ENCODE data around the gene ANKRD44.
"Not testable (repeated sequence)": the region's sequence is repeated elsewhere in the genome, so short reads cannot be mapped to it uniquely, and the experiment has no call there.

Gene ANKRD44

DNA sequence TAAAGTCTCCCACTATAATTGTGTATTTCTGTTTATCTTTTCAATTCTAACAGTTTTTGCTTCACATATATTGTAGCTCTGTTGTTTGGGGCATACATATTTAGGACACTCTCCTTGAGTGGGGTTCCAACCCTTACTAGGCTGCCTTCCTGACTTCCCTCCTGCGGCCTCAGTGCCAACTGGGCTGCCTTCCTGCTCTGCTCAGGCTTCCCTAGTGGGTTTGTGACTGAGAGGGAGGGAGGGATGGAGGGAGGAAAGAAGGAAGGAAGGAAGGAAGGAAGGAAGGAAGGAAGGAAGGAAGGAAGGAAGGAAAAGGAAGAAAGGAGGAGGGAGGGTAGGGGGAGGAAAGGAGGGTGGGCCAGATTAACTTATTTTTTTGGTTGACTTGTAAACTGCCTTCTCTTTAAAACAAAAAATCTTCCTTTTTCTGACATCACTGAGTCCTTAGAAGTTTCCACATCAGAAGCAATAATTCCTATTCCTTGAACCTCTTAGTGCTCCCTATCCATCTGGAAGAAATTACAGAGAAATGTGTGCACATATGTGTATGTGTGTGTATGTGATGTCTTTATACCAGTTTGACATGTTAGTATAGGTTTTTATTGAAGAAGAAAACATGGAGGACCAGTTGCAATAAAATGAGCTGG is 238.7 kb downstream of the ANKRD44 start:
- no peak for DNase-seq

DNA sequence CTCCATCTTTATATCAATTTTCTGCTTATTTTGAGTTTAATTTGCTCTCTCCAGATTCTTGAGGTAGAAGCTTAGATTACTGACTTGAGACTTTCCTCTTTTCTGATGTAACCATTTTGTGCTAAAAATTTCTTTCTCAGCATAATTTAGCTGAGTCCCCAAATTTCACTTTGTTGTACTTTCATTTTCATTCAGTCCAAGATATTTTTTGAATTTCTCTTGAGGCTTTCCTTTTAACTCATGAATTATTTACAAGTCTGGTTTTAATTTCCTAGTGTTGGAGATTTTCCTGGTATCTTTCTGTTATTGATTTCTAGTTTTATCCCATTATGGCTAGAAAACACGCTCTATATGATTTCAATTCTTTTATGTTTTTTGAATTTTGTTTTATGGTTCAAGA is 239.4 kb downstream of the ANKRD44 start:
- no peak for DNase-seq

DNA sequence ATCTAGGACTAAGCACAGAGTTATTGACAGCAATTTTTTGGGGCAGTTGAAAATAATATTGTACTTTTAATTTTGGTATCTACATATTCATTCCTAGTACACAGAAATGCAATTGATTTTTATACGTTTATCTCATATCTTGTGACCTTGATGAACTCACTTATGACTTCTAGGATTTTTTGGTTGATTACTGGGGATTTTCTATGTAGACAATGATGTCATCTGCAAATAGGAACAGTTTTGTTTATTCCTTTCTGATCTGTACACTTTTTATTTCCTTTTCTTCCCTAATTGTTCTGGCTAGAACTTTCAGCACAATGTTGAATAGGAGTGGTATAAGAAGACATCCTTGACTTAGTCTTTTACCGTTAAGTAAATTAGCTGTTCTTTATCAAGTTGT is 240.6 kb downstream of the ANKRD44 start:
- DNase-seq: no peak

DNA sequence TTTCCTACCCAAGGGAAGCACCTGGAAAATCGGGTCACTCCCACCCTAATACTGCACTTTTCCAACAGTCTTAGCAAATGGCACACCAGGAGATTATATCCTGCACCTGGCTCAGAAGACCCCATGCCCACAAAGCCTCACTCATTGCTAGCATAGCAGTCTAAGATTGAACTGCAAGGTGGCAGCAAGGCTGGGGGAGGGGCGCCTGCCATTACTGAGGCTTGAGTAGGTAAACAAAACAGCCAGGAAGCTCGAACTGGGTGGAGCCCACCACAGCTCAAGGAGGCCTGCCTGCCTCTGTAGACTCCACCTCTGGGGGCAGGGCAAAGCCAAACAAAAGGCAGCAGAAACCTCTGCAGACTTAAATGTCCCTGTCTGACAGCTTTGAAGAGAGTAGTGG is 248.0 kb downstream of the ANKRD44 start:
- DNase-seq: peak; percentile 38

DNA sequence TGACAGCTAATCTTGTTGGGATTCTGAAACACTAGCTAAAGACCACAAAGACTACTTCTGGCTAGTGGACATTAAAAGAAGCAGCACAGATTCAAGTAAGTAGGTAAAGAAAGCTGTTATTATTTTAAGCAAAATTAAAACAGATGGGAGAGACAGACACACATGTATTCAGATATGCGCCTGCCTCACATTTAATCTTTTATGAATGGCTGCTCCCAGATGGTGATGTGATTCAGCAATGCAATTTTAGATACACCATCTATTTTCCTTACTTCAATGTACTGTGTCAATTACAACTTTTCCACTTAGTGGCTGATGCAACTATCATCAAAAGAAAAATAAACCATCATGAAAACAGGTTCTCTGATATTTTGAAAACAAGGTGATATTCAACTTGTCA is 251.1 kb downstream of the ANKRD44 start:
- DNase-seq: no peak

DNA sequence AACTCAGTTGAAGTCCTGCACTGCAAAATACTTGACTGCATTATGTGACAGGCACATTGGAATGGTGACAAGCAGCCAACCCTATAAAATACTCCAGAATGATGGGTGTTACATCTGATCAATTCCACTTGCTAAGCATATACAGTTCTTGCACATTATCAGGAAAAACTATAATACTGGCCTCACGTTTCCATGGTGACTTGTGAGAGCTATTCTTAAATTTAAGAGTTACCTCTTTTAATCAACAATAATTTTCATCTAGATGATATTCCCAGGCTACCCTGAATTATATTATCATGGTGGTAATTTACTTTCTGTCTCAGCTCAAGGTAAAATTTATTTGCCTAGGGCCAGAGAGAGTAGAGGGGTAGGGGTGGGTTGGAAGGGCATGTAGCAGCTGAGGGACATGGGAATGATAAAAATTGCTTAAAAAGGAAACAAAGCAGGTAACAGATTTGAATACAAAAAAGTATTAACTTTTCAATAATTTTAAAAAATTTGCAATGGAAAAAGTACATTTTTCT is 251.7 kb downstream of the ANKRD44 start:
- DNase-seq: no peak

DNA sequence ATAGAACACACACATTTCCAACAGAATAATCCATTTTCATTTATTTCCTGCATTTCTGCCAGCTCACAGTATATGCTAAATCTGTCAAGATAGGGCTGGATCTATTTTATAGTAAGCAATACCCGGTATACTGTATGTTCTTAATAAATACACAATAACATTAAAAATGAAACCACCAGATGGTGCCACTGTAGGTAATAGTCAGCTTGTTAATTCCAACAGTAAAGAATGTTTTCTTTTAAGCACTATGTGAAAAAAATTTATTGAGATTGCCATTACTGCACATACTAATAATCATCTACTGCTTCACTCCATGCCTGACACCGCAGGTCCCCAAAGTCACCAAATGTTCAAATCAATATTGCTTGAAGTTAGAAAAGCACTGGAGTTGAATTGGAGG is 252.6 kb downstream of the ANKRD44 start:
- DNase-seq: no peak

DNA sequence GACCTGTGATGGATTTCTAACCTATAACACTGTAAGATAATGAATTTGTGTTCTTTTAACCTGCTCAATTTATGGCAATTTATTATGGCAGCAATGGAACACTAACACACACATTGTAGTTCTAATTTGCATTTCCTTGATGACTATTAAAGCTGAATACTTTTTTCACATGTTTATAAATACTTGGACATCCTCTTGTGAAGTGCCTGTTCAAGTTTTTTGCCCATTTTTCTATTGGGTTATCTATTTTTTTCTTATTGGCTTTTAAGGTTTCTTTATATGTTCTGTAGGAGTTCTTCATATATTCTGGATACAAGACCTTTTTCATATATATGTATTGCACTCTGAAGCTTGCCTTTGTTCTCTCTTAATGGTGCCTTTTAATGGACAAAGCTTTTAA is 255.5 kb downstream of the ANKRD44 start:
- no peak for DNase-seq

DNA sequence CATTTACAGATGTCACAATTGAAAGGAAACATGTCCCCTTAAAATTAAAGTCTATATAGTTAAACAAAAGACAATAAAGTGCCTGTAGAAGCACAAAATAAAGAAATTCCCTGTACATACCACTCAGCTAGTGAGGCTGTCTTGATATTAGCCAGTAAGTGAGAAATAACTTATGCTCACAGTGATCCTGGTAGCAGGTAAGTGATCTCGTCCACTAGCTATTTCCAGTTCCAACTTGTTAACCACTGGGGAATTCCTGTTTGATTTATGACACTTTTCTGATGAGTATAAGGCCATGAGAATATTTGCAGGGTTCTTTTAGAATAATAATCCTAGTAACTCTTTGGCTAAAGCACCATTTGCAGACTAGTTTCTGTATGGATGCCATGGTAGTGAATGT is 256.1 kb downstream of the ANKRD44 start:
- no peak for DNase-seq

DNA sequence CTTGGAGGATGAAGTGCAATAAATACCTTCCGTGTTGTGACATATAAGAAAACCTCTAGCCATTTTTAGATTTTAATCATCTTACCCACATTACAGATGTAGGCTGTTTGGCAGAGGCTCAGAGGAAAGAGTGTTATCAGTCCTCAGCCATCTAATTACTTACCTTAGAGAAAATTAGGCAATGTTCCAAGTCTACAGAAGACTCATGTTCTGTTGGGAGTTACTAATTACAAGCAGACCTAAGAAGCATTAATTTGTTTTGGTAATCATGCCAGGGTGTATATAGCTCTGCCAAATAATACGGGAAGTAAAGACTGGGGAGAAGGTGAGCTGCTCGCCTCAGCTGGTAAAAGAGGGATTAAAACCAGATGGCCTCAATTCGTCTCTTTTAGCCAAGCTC is 258.2 kb downstream of the ANKRD44 start:
- peak; percentile 21 for DNase-seq

DNA sequence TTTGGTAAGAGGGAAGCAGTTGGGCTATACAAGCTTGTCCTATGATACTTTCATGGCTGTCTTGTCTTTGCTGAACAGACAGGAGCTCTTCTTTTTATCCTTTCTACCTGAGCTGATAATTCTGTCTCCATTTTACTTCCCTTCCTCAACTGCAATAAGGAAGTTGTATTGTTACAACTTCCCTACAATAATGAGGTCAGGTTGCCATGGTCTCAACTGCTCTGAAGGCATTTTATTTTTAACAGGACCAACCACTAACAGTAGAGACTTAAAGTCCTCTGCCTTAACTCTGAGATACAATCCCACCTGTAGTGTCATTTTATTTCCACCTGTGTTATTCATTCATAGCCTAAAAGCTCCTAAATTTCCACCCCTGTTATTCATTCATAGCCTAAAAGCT is 265.5 kb downstream of the ANKRD44 start:
- no peak for DNase-seq

DNA sequence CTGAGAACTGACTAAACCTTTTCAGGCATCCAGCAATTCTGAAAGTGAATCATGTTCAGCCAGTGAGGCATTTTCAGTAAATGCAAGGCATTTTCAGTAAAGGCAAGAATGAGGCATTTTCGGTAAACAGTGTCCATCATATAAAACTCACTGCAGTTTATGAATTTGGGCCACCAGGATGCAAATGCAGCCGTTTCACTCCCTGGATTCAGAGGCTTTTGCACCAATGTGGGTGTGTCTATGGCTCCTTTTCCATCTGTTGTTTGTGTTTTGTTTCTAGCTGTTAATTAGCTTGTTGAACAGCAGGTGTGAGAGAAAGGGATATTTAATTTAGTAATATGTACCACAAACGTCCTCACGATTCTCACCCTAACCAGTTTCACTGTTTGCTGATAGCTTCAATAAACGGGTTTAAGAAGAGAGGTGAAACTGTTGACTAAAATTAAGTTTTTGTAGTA is 267.8 kb downstream of the ANKRD44 start:
- DNase-seq: no peak

DNA sequence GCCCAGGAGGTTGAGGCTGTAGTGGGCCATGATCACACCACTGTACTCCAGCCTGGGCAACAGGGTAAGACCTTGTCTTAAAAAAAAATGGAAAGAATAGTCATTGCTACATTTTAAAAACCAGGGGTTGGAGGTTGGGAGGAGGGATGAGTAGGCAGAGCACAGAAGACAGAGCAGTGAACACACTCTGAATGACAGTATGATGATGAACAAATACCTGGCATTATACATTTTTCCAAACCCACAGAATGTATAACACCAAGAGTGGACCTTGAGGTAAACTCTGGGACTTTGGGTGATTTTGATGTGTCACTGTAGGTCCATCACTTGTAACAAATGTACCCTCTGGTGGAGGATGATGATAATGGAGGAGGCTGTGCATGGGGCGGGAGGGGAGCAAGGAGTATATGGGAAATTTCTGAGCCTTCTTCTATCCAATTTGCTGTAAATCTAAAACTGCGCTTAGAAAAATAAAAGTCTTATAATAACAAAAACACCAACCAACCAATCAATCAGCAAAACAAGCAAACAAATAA is 272.6 kb downstream of the ANKRD44 start:
- DNase-seq: no peak

DNA sequence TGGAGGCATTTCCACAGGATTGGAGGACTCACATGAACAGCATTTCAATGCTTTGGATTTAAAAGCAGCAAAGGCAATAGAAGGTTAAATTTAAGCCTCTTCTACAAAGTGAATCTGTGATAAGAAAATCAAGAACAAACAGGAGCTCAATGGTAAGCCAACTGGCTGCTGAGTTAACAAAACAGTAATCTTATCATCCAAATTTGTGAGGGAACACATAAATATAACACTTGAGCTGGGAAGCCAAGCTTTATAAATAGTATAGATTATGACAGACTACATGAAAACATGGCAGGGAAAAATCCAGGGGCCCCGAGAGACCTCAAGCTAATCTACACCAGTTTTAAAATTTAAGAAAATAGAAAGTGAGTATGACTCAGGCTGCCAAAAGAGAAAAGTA is 275.6 kb downstream of the ANKRD44 start:
- DNase-seq: no peak

DNA sequence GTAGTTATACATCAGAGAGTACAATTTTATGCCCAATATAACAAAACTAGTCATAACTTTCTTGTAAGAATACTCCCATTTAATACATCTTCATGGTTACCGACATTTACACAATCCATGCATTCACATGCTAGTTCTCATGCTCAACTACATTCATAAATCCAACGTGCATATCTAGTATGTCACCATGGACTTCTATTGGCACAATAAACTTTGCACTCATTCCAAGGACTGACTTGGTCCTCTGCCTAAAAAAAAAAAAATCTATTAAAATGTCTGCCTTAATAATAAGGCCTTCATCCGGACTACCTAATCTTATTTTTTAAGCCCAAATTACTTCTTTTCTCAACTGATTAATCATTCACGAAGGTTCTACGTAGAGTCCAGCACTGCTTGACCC is 276.3 kb downstream of the ANKRD44 start:
- DNase-seq: no peak

DNA sequence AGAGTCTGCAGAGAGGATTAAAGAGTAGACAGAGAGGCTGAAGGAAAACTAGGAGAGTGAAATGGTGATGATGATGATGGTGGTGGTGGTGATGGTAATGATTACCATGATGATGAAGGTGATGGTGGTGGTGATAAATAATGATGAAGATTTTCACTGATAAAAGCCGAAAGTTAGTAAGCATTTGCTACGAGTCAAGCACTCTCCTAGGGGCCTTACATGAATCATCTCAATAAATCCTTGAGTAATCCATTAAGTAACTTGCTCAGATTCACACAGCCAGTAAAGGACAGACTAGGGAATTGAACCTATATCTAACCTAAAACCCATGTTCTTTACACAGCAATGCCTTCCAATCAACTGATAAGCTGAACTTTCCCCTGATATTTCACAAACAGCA is 277.4 kb downstream of the ANKRD44 start:
- no peak for DNase-seq

DNA sequence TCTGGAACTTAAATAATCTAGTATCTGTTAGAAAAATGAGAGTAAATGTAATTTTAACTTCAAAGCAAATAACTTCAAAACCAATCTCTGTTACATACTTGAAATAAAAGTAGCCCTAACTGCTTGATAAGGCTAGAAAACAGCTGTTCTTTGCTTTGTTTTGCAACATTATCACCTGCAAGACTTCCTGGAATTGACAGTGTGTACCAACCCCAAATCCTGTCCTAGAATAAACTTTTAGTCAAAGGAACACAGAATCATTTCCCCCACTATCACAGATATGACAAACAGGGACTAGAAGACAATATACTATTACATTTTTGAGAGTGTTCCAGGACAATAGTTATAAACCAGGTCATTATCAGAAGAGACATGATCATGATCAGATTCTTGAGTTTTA is 278.8 kb downstream of the ANKRD44 start:
- no peak for DNase-seq

DNA sequence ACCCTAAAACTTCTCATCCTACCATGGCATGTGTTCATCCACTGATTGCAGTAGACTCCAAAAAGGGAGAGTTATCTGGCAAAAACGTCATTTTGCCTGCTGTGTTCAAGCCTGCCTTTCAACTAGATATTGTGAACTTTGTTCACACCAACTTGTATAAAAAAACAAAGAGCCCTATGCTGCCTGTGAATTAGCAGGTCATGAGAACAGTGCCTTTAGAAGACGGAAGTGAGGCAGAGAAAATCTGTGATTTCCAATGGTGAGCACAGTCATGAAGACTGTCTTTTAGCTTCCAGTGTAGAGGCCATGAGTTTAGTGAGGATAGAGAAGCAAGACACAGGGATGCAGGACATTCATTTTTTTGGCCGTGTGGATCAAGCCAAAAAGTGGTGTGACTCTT is 280.5 kb downstream of the ANKRD44 start:
- DNase-seq: no peak

DNA sequence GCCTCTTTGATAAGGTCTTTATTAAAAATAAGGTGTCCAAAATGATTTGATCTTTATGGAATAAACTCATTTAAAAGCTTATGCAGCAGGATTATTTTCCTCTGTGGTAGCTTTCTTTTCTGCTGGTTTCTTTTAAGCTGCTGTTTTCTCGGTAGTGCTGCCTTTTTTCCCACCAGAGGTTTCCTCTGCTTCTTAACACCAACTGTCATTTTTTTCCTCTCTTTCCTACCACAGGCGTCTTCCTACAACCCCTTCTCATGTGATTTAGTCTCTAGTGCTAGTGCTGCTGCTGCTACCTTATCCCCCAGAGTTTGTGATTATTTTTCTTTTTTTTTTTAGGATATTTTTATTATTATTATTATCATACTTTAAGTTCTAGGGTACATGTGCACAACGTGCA is 281.9 kb downstream of the ANKRD44 start:
- DNase-seq: no peak

DNA sequence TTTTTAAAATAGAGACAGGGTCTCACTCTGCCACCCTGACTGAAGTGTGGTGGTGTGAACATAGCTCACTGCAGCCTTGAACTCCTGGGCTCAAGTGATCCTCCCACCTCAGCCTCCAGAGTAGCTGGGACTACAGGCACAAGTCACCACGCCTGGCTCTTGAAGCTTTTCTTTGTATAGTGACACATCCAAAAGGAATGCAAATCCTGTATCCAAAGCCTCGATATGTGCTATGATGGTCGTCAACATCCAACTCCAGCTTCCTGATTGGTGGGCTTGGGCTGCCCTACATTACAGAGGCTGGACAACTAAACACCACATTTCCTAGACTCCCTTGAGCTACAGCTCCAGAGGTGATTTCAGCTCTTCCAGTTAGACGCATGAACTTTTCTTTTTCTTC is 282.4 kb downstream of the ANKRD44 start:
- DNase-seq: no peak

DNA sequence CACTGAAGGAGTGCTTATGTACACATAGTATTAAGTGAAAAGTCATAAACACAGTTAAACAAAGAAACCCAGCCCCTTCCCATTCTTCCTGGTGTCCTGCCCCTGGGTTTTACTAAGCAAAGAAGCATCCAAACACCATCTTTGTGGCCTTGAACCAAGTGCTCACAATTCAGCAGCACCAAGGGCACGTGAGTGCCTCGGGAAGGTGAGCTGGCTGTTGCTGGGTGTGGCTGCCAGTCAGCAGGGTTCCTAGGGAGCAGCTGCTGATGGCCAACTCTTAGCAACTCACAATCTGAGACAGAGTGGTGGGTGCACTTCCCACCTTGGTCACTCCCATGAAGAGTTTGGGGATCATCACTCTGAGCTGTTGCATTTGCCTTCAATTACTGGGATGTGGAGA is 286.4 kb downstream of the ANKRD44 start:
- no peak for DNase-seq

DNA sequence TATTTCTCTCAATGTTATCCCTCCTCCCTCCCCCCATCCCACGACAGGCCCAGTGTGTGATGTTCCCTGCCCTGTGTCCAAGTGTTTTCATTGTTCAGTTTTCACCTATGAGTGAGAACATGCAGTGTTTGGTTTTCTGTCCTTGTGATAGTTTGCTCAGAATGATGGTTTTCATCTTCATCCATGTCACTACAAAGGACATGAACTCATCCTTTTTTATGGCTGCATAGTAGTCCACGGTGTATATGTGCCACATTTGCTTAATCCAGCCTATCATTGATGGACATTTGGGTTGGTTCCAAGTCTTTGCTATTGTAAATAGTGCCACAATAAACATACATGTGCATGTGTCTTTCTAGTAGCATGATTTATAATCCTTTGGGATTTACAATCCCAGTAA is 289.7 kb downstream of the ANKRD44 start:
- not testable (repeated sequence) for DNase-seq

DNA sequence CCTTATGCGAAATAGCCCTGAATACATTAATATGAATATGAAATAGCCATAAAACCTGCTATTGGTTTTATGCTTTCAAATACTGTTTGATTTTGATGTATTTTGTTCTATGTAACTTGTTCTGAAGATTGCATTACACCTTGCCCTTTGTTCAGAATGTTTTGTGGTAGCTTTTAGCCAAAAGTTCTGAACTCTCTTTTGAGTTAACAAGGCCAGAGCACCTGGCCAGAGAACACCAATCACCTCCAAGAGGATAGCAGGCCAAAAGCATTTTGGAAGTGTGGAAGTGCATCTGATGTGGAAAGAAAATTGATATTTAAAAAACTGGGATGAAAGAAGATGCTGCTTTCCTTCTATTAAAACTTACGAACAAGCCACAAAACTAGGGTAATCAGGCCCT is 297.5 kb downstream of the ANKRD44 start:
- no peak for DNase-seq

DNA sequence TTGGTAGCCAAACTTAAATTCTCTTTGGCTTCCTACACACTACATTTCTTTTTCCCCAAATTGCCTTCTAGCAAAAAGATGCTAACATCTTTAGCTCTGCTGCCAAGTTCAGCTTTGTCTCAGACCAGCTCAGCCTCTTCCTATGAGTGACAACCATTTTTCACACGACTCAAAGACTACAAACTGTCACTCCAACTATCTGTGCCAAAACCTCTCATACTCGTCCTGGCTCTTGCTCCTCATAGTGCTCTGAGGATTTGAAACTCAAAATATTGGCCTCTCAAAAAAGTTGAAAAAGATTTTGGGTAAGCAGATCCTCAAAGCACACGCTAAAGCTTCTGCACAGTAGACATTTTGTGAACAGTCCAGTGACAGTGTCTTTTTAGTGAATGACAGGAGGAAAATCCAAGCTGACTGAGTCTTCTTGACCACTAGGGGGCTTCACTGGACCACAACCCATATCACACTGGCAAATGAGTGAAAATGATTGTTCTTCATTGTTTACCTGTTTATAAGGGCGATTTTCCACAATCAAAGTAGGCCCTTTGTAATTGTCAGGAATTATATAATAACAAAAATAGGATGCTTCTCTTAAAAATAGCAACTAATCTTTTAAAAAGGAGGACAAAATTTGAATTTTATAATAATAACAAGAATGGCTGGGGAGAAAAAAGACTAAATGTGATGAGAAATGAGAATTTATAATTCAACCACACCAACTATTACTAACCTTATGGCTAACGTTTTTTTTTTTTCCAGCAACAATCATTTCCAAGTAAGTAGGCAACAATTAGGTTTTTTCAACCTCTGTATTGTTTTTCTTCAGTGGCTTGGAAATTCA is 298.6 kb downstream of the ANKRD44 start:
- peak; percentile 53 for DNase-seq
